Measurements from ENCODE around the gene APOL6. TPM values are rescaled to one million over a fixed set of nuclear protein-coding genes. Genes with fewer than 3 reads are reported as not detected.

Gene APOL6
- total and polyA plus RNA-seq, 5 experiments from 2014 or later, result 13.6 to 40.5 (median 20.8) TPM

Other genes starting within 250 kb of the APOL6 start
- 10 to 100 TPM; 64.3 to 68.1 TPM for gene MCM5, start 248.3 kb upstream of the APOL6 start, total RNA-seq
- gene MCM5, start 248.3 kb upstream of the APOL6 start, polyA plus RNA-seq, result 10 to 100 TPM; 22.3 to 25.6 (median 25.6) TPM
- gene RASD2, start 107.6 kb upstream of the APOL6 start, total RNA-seq, result not detected
- under 1 TPM in 1 of 3 donors, not detected in 2; 0.11 TPM for gene RASD2, start 107.6 kb upstream of the APOL6 start, polyA plus RNA-seq
- not detected for gene MB, start 31.1 kb upstream of the APOL6 start, total RNA-seq
- not detected for gene MB, start 31.1 kb upstream of the APOL6 start, polyA plus RNA-seq
- gene APOL5, start 69.4 kb downstream of the APOL6 start, total RNA-seq, result not detected
- not detected for gene APOL5, start 69.4 kb downstream of the APOL6 start, polyA plus RNA-seq